ENCODE measurements around the gene MTHFS. TPM values are rescaled to one million over a fixed set of nuclear protein-coding genes. Genes with fewer than 3 reads are reported as not detected.

Gene MTHFS
- polyA plus RNA-seq, 1 donor (not counting 4 experiments of a cell fraction or from before 2014, with no cell fraction given): 33.8 TPM

DNA sequence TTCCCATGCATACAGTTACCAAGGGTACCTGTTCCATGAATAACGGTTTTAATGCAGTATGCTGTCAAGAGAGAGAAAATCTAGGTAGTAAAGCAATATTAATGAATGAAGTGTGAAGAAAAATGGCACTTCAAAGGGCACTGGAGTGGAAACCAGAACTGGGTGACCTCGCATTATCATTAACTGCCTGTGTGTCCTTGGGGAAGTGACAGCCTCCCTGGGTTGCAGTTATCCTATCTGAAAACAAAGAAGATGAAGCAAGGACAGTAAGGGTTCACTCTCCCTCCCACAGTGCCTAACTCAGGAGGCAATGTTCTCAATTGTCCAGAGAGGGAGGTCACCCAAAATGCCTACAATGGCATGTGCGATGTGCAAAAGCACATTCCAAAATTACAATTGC is 15.1 kb downstream of the MTHFS start:
- TF ChIP-seq EZH2 (IDR thresholded peaks at IDR 0.05; ENCODE audit: low read length): no peak
- TF ChIP-seq, protein P1, sequence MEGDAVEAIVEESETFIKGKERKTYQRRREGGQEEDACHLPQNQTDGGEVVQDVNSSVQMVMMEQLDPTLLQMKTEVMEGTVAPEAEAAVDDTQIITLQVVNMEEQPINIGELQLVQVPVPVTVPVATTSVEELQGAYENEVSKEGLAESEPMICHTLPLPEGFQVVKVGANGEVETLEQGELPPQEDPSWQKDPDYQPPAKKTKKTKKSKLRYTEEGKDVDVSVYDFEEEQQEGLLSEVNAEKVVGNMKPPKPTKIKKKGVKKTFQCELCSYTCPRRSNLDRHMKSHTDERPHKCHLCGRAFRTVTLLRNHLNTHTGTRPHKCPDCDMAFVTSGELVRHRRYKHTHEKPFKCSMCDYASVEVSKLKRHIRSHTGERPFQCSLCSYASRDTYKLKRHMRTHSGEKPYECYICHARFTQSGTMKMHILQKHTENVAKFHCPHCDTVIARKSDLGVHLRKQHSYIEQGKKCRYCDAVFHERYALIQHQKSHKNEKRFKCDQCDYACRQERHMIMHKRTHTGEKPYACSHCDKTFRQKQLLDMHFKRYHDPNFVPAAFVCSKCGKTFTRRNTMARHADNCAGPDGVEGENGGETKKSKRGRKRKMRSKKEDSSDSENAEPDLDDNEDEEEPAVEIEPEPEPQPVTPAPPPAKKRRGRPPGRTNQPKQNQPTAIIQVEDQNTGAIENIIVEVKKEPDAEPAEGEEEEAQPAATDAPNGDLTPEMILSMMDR (optimal IDR thresholded peaks at IDR 0.05 in 1 of 3, IDR thresholded peaks at IDR 0.05 in 1 of 3, conservative IDR thresholded peaks at IDR 0.05 in 1 of 3; ENCODE audit: extremely low read depth in 1 of 3, insufficient read depth in 2 of 3, low read length in 3 of 3): no peak
- Histone ChIP-seq H3K4me3 (ENCODE audit: control insufficient read depth in 2 of 3, extremely low read depth in 1 of 3, insufficient read depth in 2 of 3, low read depth in 1 of 3, low read length in 3 of 3) (no peak overlapping the region), H3K27ac (ENCODE audit: control insufficient read depth, insufficient read depth, low read length) (no peak overlapping the region), H3K4me1 (ENCODE audit: control insufficient read depth, extremely low read depth, insufficient read depth, low read length) (no peaks in the 10 kb centered on the region), H3K27me3 (ENCODE audit: control insufficient read depth, extremely low read depth, insufficient read depth, low read length) (no peaks in the 10 kb centered on the region), H4K20me1 (ENCODE audit: control insufficient read depth, extremely low read depth, insufficient read depth, low read length) (no peaks in the 10 kb centered on the region), H3K9ac (ENCODE audit: control insufficient read depth, extremely low read depth, insufficient read depth, low read length) (no peak overlapping the region), H3K4me2 (ENCODE audit: control insufficient read depth, extremely low read depth, insufficient read depth, low read depth, low read length) (no peak overlapping the region), H3K79me2 (ENCODE audit: control insufficient read depth, insufficient read depth, low read length) (no peaks in the 10 kb centered on the region), H2AFZ (ENCODE audit: control insufficient read depth, low read length) (no peak overlapping the region), H3K9me3 (ENCODE audit: control insufficient read depth, low read depth, low read length) (peaks cover 4% of the 10 kb centered on the region), H3K9me1 (ENCODE audit: control insufficient read depth, extremely low read depth, insufficient read depth, low read length) (no peaks in the 10 kb centered on the region), H3K36me3 (ENCODE audit: control insufficient read depth in 2 of 2, extremely low read depth in 1 of 2, insufficient read depth in 2 of 2, low read length in 2 of 2) (peaks cover 2 to 10% of the 10 kb centered on the region in 2 experiments)
- dilution Hi-C loops (cut with MboI; ENCODE audit: extremely low pct_ligation_motif_present, low sequenced_read_pairs): no loop called here
- FAIRE-seq: no peak
- no peak for DNase-seq (ENCODE audit: low read depth, low spot score)

DNA sequence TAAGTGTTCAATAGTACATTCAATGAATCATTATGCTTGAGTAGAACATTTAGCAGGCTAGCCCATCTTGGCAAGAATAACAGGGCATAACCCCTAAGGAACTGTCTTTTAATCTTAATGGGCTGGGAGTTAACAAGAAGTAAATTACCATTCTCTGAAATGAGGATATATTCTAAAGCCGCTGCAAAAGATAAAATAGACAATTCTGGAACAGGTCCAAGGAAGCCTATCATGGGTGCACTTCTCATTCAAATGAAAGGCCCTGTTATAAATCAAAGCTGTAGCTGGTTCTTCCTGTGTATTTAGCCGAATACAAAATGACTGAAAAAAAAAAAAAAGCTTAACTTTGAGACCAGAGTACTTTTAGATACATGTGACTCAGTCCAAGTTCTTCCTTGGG is 15.6 kb downstream of the MTHFS start:
- no peak overlapping the region for H3K4me2 ChIP-seq (ENCODE audit: control insufficient read depth, extremely low read depth, insufficient read depth, low read depth, low read length)
- dilution Hi-C loops (cut with MboI; ENCODE audit: extremely low pct_ligation_motif_present, low sequenced_read_pairs): no loop called here
- H3K9me3 ChIP-seq (ENCODE audit: control insufficient read depth, low read depth, low read length): peaks cover 4% of the 10 kb centered on the region
- no peaks in the 10 kb centered on the region for H3K79me2 ChIP-seq (ENCODE audit: control insufficient read depth, insufficient read depth, low read length)
- H3K27ac ChIP-seq (ENCODE audit: control insufficient read depth, insufficient read depth, low read length): no peak overlapping the region
- no peaks in the 10 kb centered on the region for H3K27me3 ChIP-seq (ENCODE audit: control insufficient read depth, extremely low read depth, insufficient read depth, low read length)
- H3K36me3 ChIP-seq (ENCODE audit: control insufficient read depth in 2 of 2, extremely low read depth in 1 of 2, insufficient read depth in 2 of 2, low read length in 2 of 2): peaks cover 2 to 10% of the 10 kb centered on the region in 2 experiments
- no peak for FAIRE-seq
- no peaks in the 10 kb centered on the region for H3K4me1 ChIP-seq (ENCODE audit: control insufficient read depth, extremely low read depth, insufficient read depth, low read length)
- no peak for DNase-seq (ENCODE audit: low read depth, low spot score)
- H3K4me3 ChIP-seq (ENCODE audit: control insufficient read depth in 2 of 3, extremely low read depth in 1 of 3, insufficient read depth in 2 of 3, low read depth in 1 of 3, low read length in 3 of 3): no peak overlapping the region
- TF ChIP-seq EZH2 (IDR thresholded peaks at IDR 0.05; ENCODE audit: low read length): no peak
- TF ChIP-seq, protein P1 (optimal IDR thresholded peaks at IDR 0.05 in 1 of 3, IDR thresholded peaks at IDR 0.05 in 1 of 3, conservative IDR thresholded peaks at IDR 0.05 in 1 of 3; ENCODE audit: extremely low read depth in 1 of 3, insufficient read depth in 2 of 3, low read length in 3 of 3): no peak
- no peaks in the 10 kb centered on the region for H3K9me1 ChIP-seq (ENCODE audit: control insufficient read depth, extremely low read depth, insufficient read depth, low read length)
- no peak overlapping the region for H2AFZ ChIP-seq (ENCODE audit: control insufficient read depth, low read length)
- no peak overlapping the region for H3K9ac ChIP-seq (ENCODE audit: control insufficient read depth, extremely low read depth, insufficient read depth, low read length)
- no peaks in the 10 kb centered on the region for H4K20me1 ChIP-seq (ENCODE audit: control insufficient read depth, extremely low read depth, insufficient read depth, low read length)
